Measurements from ENCODE around the gene PUSL1. TPM values are rescaled to one million over a fixed set of nuclear protein-coding genes. Genes with fewer than 3 reads are reported as not detected.

PUSL1 gene
- total RNA-seq, 1 donor from 2014 or later: 28.3 TPM

DNA sequence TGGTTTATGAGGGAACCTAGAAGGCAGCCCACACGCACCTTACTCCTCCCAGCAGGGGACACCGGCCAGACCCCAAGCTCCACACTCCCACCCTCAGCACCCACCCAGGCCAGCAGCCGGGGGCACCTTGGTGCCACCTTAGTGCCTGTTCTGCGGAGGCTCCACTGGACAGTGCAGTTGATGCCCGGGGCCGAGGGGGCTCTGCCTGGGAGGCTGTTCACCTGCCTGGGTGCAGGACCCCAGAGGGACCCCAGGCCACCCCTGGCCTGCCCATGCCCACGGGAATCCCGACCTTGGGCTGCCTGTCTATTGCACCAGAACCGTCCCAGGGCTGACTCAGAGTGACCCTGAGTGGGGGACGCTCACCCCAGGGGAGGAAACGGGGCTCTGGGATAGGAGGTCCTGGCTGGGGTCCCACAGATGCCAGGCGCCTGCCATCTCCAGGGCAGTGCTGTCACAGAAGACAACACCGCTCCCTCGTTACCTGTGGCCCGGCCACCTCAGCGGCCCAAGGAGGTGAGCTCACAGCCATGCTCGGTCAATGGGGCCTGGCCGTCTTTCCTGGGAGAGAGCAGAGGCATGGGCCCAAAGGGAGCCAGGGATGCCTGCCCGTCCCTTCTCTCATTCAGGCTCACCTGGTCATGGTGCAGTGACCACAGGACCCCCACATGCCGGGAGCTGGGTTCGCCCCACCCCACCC is 27.5 kb upstream of the PUSL1 start:
- H3K4me3 ChIP-seq: no peak overlapping the region

DNA sequence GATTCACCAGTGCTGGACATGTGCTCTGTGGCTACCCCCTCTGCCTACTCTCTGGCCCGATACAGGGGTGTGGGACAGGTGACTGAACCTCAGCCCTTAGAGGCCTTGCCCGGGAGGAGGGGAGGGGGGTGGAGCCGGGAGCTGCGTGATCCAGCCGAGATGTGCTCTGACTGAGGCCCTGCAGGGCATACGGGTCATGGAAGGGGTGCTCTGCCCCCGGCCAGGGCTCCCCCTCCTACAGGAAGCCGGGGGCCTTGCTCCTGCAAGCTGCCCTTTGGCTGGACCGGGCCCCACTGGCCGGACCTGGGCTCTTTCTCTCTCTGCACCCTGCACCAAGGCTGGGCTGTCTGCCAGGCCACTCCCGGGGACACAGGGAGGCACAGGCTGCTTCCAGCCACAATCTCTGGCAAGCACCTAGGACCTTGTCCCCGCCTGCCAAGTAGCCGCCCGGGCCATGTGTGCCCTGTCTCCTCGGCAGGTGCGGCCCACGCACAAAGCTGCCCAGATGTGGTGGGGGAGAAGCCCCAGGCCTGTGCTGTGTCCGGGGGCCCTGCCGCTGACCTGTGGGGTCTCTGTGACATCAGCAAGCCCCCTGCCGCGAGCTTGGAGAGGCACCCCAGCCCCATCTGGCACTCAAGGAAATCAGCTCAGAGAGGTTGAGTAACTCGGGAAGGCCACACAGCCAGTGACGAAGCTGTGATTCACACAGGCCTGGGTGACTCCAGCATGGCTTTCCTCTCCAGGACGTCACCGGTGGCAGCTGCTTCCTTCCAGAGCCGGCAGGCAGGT is 26.7 kb upstream of the PUSL1 start:
- intact Hi-C loops (cut with DNase I): no loop called here
- no peak overlapping the region for H3K27ac ChIP-seq

More for the DNA sequence above, 27.5 kb upstream of the PUSL1 start:
- H3K4me1 ChIP-seq: no peaks in the 10 kb centered on the region
- H3K27me3 ChIP-seq: no peaks in the 10 kb centered on the region
- intact Hi-C loops (cut with DNase I): no loop called here
- DNase-seq (ENCODE audit: low spot score in 2 of 2): no peak
- no peaks in the 10 kb centered on the region for H3K36me3 ChIP-seq
- no peaks in the 10 kb centered on the region for H3K9me3 ChIP-seq
- H3K27ac ChIP-seq: no peak overlapping the region
- TF ChIP-seq, protein P1, sequence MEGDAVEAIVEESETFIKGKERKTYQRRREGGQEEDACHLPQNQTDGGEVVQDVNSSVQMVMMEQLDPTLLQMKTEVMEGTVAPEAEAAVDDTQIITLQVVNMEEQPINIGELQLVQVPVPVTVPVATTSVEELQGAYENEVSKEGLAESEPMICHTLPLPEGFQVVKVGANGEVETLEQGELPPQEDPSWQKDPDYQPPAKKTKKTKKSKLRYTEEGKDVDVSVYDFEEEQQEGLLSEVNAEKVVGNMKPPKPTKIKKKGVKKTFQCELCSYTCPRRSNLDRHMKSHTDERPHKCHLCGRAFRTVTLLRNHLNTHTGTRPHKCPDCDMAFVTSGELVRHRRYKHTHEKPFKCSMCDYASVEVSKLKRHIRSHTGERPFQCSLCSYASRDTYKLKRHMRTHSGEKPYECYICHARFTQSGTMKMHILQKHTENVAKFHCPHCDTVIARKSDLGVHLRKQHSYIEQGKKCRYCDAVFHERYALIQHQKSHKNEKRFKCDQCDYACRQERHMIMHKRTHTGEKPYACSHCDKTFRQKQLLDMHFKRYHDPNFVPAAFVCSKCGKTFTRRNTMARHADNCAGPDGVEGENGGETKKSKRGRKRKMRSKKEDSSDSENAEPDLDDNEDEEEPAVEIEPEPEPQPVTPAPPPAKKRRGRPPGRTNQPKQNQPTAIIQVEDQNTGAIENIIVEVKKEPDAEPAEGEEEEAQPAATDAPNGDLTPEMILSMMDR (IDR thresholded peaks at IDR 0.05): no peak

DNA sequence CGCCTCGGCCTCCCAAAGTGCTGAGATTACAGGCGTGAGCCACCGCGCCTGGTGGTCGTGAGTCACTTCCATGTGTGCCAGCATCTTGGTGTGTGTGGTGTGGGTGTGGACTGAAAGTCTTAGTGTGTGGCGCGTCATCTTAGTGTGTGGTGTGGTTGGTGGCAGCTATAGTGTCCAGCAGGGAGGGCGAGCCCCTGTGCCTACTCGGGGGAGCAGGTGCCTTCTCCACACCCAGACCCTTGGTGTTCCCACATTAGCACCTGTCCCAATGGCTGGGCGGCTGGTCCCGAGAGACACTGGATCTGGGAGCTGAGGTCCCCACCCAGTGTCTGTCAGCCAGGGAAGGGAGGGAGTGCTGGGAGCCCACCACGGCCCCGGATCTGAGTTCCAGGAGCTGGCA is 25.4 kb upstream of the PUSL1 start:
- TF ChIP-seq, protein P1 (IDR thresholded peaks at IDR 0.05): no peak
- no peak for DNase-seq (ENCODE audit: low spot score in 2 of 2)
- intact Hi-C loops (cut with DNase I): no loop called here

More for the DNA sequence above, 26.7 kb upstream of the PUSL1 start:
- H3K9me3 ChIP-seq: no peaks in the 10 kb centered on the region
- no peak for DNase-seq (ENCODE audit: low spot score in 2 of 2)
- H3K4me1 ChIP-seq: no peaks in the 10 kb centered on the region
- H3K4me3 ChIP-seq: no peak overlapping the region
- no peaks in the 10 kb centered on the region for H3K27me3 ChIP-seq
- no peaks in the 10 kb centered on the region for H3K36me3 ChIP-seq
- TF ChIP-seq, protein P1 (IDR thresholded peaks at IDR 0.05): no peak

DNA sequence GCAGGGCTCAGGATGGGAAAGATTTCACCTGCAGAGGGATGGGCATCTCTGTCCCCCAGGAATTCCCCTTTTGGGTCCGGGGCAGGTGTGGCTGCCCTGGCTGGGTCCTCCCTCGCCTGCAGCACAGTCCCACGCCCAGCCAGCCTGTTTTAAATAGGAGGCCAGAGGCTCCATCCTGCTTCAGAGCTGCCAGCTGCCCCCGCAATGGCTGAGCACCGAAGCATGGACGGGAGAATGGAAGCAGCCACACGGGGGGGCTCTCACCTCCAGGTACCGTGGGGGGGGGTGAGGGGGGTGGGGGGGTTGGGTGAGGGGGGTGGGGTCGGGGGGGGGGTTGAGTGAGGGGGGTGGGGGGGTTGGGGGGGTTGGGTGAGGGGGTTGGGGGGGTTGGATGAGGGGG is 24.6 kb upstream of the PUSL1 start:
- Histone ChIP-seq H3K36me3 (no peaks in the 10 kb centered on the region), H3K27ac (no peak overlapping the region), H3K4me3 (no peak overlapping the region), H3K4me1 (no peaks in the 10 kb centered on the region), H3K9me3 (no peaks in the 10 kb centered on the region), H3K27me3 (no peaks in the 10 kb centered on the region)
- TF ChIP-seq, protein P1 (IDR thresholded peaks at IDR 0.05): no peak
- no peak for DNase-seq (ENCODE audit: low spot score in 2 of 2)
- intact Hi-C loops (cut with DNase I): no loop called here

More for the DNA sequence above, 25.4 kb upstream of the PUSL1 start:
- no peak overlapping the region for H3K4me3 ChIP-seq
- no peaks in the 10 kb centered on the region for H3K36me3 ChIP-seq
- no peaks in the 10 kb centered on the region for H3K27me3 ChIP-seq
- H3K27ac ChIP-seq: no peak overlapping the region
- no peaks in the 10 kb centered on the region for H3K4me1 ChIP-seq
- no peaks in the 10 kb centered on the region for H3K9me3 ChIP-seq

DNA sequence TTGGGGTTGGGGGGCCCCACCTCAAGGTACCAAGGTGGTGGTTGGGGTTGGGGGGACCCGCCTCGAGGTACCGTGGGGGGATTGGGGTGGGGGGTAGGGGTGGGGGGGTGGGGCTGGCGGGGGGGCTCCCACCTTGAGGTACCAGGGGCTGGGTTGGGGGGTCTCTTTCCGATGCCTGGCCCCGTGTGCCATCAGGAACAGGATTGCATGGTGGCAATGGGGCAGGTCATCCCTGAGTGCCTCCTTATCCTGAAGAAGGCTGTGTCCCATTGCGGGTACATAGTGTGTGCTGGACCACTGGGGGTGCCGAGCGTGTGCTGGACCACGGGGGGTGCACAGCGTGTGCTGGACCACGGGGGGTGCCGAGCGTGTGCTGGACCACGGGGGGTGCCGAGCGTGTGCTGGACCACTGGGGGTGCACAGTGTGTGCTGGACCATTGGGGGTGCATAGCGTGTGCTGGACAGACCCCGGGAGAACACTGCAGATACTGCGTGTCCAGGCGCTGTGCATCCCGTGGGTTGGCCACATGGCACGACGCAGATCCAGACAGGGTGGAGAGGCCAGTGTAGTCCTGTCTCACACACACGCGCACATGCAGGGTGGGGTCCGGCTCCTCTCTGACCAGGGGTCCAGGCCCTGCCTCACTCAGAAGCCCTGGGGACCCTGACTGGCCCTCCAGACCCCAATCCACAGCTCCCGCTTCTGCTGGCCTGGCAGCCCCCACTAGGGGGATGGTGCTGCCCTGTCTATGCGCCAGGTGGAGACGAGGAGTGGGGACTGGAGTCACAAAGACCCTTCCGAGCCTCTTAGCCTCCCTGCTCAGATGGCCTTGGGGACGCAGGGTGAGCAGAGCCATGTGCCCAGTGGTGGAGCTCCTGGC is 23.9 kb upstream of the PUSL1 start:
- intact Hi-C loops (cut with DNase I): no loop called here

More for the DNA sequence above, 23.9 kb upstream of the PUSL1 start:
- no peaks in the 10 kb centered on the region for H3K4me1 ChIP-seq
- TF ChIP-seq, protein P1 (IDR thresholded peaks at IDR 0.05): no peak
- DNase-seq (ENCODE audit: low spot score in 2 of 2): no peak
- H3K36me3 ChIP-seq: no peaks in the 10 kb centered on the region
- no peaks in the 10 kb centered on the region for H3K9me3 ChIP-seq
- no peak overlapping the region for H3K4me3 ChIP-seq
- no peaks in the 10 kb centered on the region for H3K27me3 ChIP-seq
- no peak overlapping the region for H3K27ac ChIP-seq

Measured in ascending aorta (tissue), 2 donors.